ENCODE results near the gene LMCD1. TPM values are rescaled to one million over a fixed set of nuclear protein-coding genes. Genes with fewer than 3 reads are reported as not detected.

LMCD1 gene
- total and polyA plus RNA-seq, 4 experiments from 2014 or later, result 0.53 to 2.2 (median 1.3) TPM

DNA sequence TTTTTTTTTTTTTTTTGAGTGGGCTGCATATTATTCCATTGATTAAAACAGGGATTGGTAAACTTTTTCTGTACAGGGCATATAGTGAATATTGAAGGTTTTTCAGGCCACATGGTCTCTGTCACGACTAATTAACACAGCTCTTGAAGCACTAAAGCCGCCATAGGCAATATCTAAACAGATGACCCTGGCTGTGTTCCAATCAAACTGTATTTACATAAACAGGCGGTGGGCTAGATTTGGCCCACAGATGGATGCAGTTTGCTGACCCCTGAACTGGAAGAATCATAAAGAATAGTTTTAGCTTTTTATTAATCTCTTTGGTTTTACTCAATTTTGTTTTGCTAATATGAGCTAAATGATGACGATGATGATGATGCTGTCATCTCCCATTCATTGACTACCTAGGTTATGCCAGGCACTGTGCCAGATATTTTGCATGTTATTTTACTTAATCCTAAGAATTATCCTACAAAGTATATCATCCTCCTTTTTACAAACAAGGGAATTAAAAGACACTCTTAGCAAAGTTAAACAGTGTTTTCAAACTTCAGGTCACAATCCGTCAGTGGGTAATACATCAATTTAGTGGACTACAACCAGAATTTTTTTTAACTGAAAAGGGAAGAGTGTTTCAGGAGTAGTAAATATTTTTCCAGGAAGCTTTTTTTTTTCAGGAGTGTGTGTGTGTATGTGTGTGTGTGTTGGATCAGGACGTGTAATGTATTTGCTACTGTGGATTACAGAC is 54.3 kb downstream of the LMCD1 start:
- ChIA-PET POLR2A (ENCODE audit: partially characterized antibody) (no interaction called here), CTCF (ENCODE audit: partially characterized antibody) (no interaction called here)
- Mint-ChIP-seq H3K4me3 (no peak overlapping the region), H3K36me3 (no peaks in the 10 kb centered on the region), H3K9me3 (peaks cover 0 to 2% (median 0%) of the 10 kb centered on the region in 8 donors), H3K4me1 (no peaks in the 10 kb centered on the region), H3K27ac (no peak overlapping the region), H3K27me3 (peaks cover 0 to 3% of the 10 kb centered on the region in 2 donors)
- H3K27ac ChIP-seq (ENCODE audit: low read depth, low read length), result no peak overlapping the region
- H3K4me1 ChIP-seq (ENCODE audit: insufficient read depth, low read length), result no peaks in the 10 kb centered on the region
- no peak overlapping the region for H3K4me3 ChIP-seq (ENCODE audit: low read length in 2 of 2)
- DNase-seq, result no peak
- H3K36me3 ChIP-seq (ENCODE audit: insufficient read depth, low read length), result no peaks in the 10 kb centered on the region
- no peaks in the 10 kb centered on the region for H3K27me3 ChIP-seq (ENCODE audit: insufficient read depth, low read length)
- H3K9me3 ChIP-seq (ENCODE audit: control insufficient read depth in 1 of 2, low read length in 2 of 2), result no peaks in the 10 kb centered on the region
- intact Hi-C loops (cut with micrococcal nuclease), result no loop called here

DNA sequence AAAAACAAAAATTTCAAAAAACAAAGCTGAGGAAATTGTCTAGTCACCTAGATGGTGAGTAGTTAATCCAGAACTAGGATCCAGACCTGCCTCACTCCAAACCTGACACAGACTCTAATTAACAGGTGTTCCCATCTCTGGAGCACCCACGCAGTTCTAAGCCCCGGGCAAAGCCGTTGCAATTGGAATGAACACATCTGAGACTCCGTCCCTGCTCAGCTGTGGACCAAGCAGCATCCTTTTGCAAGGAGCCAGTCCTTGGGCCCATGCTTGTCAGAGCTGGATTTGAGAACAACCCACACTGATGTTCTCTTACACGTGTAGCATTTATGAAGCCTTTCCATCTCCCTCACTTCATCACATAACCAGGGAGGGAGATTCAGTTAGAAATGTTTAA is 54.8 kb downstream of the LMCD1 start:
- intact Hi-C loops (cut with micrococcal nuclease), result no loop called here

DNA sequence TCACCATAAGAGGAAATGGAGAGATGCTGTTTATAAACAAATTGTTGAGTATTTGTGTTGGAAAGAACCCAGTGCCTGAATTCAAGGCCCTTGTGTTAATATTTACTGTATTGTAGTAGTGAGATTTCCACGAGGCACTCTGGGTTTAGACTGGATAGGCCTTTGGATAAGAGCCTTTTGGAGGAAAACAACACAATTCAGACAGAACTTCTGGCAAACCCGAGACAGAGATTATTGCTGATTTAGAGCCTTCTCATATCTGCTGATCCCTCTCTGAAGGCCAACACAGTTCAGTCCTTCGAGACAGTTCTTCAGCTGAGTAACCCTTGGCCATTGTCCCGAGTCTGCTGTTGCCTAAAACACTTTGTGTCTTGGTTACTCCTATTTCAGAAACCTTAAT is 55.7 kb downstream of the LMCD1 start:
- intact Hi-C loops (cut with micrococcal nuclease), result no loop called here

More for the DNA sequence above, 54.8 kb downstream of the LMCD1 start:
- CTCF ChIA-PET (ENCODE audit: partially characterized antibody), result no interaction called here
- Histone ChIP-seq H3K4me3 (ENCODE audit: low read length in 2 of 2) (no peak overlapping the region), H3K36me3 (ENCODE audit: insufficient read depth, low read length) (no peaks in the 10 kb centered on the region), H3K27me3 (ENCODE audit: insufficient read depth, low read length) (no peaks in the 10 kb centered on the region), H3K9me3 (ENCODE audit: control insufficient read depth in 1 of 2, low read length in 2 of 2) (no peaks in the 10 kb centered on the region), H3K4me1 (ENCODE audit: insufficient read depth, low read length) (no peaks in the 10 kb centered on the region), H3K27ac (ENCODE audit: low read depth, low read length) (no peak overlapping the region)
- no peak for DNase-seq
- no peaks in the 10 kb centered on the region for H3K36me3 Mint-ChIP-seq
- POLR2A ChIA-PET (ENCODE audit: partially characterized antibody), result no interaction called here
- no peaks in the 10 kb centered on the region for H3K4me1 Mint-ChIP-seq
- no peak overlapping the region for H3K27ac Mint-ChIP-seq
- H3K4me3 Mint-ChIP-seq, result no peak overlapping the region
- peaks cover 0 to 3% of the 10 kb centered on the region in 2 donors for H3K27me3 Mint-ChIP-seq
- peaks cover 0 to 2% (median 0%) of the 10 kb centered on the region in 8 donors for H3K9me3 Mint-ChIP-seq

DNA sequence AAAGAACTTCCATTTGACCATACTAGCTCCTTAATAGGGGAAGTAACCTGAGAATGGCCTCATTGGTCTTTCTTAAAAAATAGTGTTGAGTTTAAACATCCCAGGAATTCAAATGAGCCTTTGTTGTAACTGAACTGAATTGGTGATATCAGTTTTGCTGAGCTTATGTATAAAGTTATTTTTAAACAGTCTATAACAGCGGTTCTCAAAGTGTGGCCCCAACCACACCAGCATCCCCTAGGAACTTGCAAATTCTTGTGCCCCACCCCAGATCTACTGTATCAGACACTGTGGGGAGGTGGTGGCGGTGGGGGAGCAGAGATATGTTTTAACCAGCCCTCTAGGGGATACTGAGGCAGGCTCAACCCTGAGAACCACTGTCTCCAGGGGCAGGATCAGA is 57.0 kb downstream of the LMCD1 start:
- Histone ChIP-seq H3K4me1 (ENCODE audit: insufficient read depth, low read length) (no peaks in the 10 kb centered on the region), H3K27ac (ENCODE audit: low read depth, low read length) (no peak overlapping the region), H3K36me3 (ENCODE audit: insufficient read depth, low read length) (no peaks in the 10 kb centered on the region), H3K4me3 (ENCODE audit: low read length in 2 of 2) (no peak overlapping the region), H3K9me3 (ENCODE audit: control insufficient read depth in 1 of 2, low read length in 2 of 2) (no peaks in the 10 kb centered on the region), H3K27me3 (ENCODE audit: insufficient read depth, low read length) (no peaks in the 10 kb centered on the region)
- intact Hi-C loops (cut with micrococcal nuclease), result no loop called here
- peaks cover 0 to 3% of the 10 kb centered on the region in 2 donors for H3K27me3 Mint-ChIP-seq
- peaks cover 0 to 2% (median 0%) of the 10 kb centered on the region in 8 donors for H3K9me3 Mint-ChIP-seq
- DNase-seq, result no peak
- ChIA-PET CTCF (ENCODE audit: partially characterized antibody) (no interaction called here), POLR2A (ENCODE audit: partially characterized antibody) (no interaction called here)
- no peak overlapping the region for H3K4me3 Mint-ChIP-seq
- no peaks in the 10 kb centered on the region for H3K4me1 Mint-ChIP-seq
- no peak overlapping the region for H3K27ac Mint-ChIP-seq
- H3K36me3 Mint-ChIP-seq, result no peaks in the 10 kb centered on the region

More for the DNA sequence above, 55.7 kb downstream of the LMCD1 start:
- no peaks in the 10 kb centered on the region for H3K27me3 ChIP-seq (ENCODE audit: insufficient read depth, low read length)
- ChIA-PET CTCF (ENCODE audit: partially characterized antibody) (no interaction called here), POLR2A (ENCODE audit: partially characterized antibody) (no interaction called here)
- H3K4me3 ChIP-seq (ENCODE audit: low read length in 2 of 2), result no peak overlapping the region
- Mint-ChIP-seq H3K36me3 (no peaks in the 10 kb centered on the region), H3K9me3 (peaks cover 0 to 2% (median 0%) of the 10 kb centered on the region in 8 donors), H3K27ac (no peak overlapping the region), H3K4me3 (no peak overlapping the region), H3K27me3 (peaks cover 0 to 3% of the 10 kb centered on the region in 2 donors), H3K4me1 (no peaks in the 10 kb centered on the region)
- no peak for DNase-seq
- H3K4me1 ChIP-seq (ENCODE audit: insufficient read depth, low read length), result no peaks in the 10 kb centered on the region
- no peaks in the 10 kb centered on the region for H3K36me3 ChIP-seq (ENCODE audit: insufficient read depth, low read length)
- no peak overlapping the region for H3K27ac ChIP-seq (ENCODE audit: low read depth, low read length)
- no peaks in the 10 kb centered on the region for H3K9me3 ChIP-seq (ENCODE audit: control insufficient read depth in 1 of 2, low read length in 2 of 2)

DNA sequence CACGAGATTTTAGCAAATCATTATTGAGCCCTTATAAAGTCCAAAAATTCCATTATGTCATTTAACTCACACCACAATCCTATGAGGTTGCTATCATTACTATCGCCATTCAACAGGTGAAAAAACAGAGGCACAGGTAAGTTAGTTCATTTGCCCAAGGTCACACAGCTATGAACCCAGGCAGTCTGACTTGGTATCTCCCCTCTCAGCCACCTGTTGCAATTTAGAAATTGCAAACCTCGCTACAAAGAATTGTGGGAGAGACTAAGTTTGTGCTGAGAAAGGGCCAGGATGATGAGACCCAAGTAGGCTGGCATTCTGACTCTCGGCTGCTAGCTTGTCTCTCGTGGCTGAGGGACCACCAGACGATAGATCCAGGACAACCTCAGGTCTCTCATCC is 57.7 kb downstream of the LMCD1 start:
- CTCF ChIA-PET (ENCODE audit: partially characterized antibody), result no interaction called here
- H3K36me3 Mint-ChIP-seq, result no peaks in the 10 kb centered on the region
- Histone ChIP-seq H3K9me3 (ENCODE audit: control insufficient read depth in 1 of 2, low read length in 2 of 2) (no peaks in the 10 kb centered on the region), H3K36me3 (ENCODE audit: insufficient read depth, low read length) (no peaks in the 10 kb centered on the region), H3K4me3 (ENCODE audit: low read length in 2 of 2) (no peak overlapping the region), H3K27me3 (ENCODE audit: insufficient read depth, low read length) (no peaks in the 10 kb centered on the region), H3K4me1 (ENCODE audit: insufficient read depth, low read length) (no peaks in the 10 kb centered on the region), H3K27ac (ENCODE audit: low read depth, low read length) (no peak overlapping the region)
- H3K4me1 Mint-ChIP-seq, result no peaks in the 10 kb centered on the region
- H3K4me3 Mint-ChIP-seq, result no peak overlapping the region
- peaks cover 0 to 3% of the 10 kb centered on the region in 2 donors for H3K27me3 Mint-ChIP-seq
- DNase-seq, result no peak
- POLR2A ChIA-PET (ENCODE audit: partially characterized antibody), result no interaction called here
- H3K9me3 Mint-ChIP-seq, result peaks cover 0 to 2% (median 0%) of the 10 kb centered on the region in 8 donors
- no peak overlapping the region for H3K27ac Mint-ChIP-seq
- intact Hi-C loops (cut with micrococcal nuclease), result no loop called here

DNA sequence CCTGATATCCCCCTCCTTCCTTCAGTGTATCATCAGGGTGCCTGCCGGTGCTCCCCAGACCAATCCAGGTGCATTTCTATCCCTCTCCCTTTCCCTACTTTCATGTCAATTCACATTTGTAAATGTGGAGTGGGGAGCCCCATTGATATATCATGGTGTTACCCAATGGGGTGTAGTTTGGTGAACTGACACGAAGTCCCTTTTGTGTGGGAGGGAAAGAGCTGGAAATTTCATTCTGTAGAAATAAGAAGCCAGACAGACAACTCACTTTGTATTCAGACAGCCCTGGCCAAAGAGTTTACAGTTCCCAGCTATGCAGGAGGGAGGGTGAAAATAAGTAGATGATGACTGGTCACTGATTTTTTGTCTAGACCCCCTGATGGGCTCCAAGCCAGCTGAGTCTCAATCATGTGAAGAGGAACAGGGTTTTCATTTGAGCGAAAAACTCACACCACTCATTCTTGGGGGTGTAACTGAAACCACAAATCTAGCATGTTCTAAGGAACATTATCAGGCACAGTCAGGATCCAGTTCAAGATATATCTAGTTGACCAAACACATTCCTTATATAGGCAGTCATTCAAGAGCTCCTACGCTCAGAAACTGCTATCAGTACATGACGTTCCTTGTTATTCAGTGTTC is 58.9 kb downstream of the LMCD1 start:
- Mint-ChIP-seq H3K27me3 (peaks cover 0 to 3% of the 10 kb centered on the region in 2 donors), H3K4me1 (no peaks in the 10 kb centered on the region), H3K4me3 (no peak overlapping the region), H3K9me3 (peaks cover 0 to 2% (median 0%) of the 10 kb centered on the region in 8 donors), H3K36me3 (no peaks in the 10 kb centered on the region), H3K27ac (no peak overlapping the region)
- CTCF ChIA-PET (ENCODE audit: partially characterized antibody), result no interaction called here
- no peaks in the 10 kb centered on the region for H3K9me3 ChIP-seq (ENCODE audit: control insufficient read depth in 1 of 2, low read length in 2 of 2)
- no peaks in the 10 kb centered on the region for H3K27me3 ChIP-seq (ENCODE audit: insufficient read depth, low read length)
- intact Hi-C loops (cut with micrococcal nuclease), result no loop called here
- H3K4me3 ChIP-seq (ENCODE audit: low read length in 2 of 2), result no peak overlapping the region
- POLR2A ChIA-PET (ENCODE audit: partially characterized antibody), result no interaction called here
- H3K27ac ChIP-seq (ENCODE audit: low read depth, low read length), result no peak overlapping the region
- no peak for DNase-seq
- no peaks in the 10 kb centered on the region for H3K4me1 ChIP-seq (ENCODE audit: insufficient read depth, low read length)
- H3K36me3 ChIP-seq (ENCODE audit: insufficient read depth, low read length), result no peaks in the 10 kb centered on the region

DNA sequence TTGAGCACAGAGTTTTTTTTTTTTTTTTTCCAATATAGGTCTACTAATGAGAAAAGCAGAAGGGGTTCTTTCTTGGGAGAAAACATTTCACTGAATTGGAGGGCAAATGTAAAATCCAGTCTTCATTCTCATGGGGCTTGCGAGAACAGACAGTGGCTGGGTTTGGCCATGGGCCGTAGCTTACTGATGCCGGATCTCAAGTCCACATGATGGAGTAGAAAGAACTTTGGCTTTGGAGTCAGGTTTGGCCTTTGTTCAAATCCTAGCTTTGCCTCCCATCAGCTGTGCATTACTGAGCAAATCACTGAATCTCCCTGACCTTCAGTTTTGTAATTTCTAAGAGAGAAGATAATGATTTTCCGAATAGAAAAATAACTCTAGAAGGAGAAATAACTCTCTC is 59.7 kb downstream of the LMCD1 start:
- Mint-ChIP-seq H3K27me3 (peaks cover 0 to 3% of the 10 kb centered on the region in 2 donors), H3K4me1 (no peaks in the 10 kb centered on the region), H3K4me3 (no peak overlapping the region), H3K9me3 (peaks cover 0 to 2% (median 0%) of the 10 kb centered on the region in 8 donors), H3K27ac (no peak overlapping the region), H3K36me3 (no peaks in the 10 kb centered on the region)
- Histone ChIP-seq H3K27me3 (ENCODE audit: insufficient read depth, low read length) (no peaks in the 10 kb centered on the region), H3K4me3 (ENCODE audit: low read length in 2 of 2) (no peak overlapping the region), H3K4me1 (ENCODE audit: insufficient read depth, low read length) (no peaks in the 10 kb centered on the region), H3K9me3 (ENCODE audit: control insufficient read depth in 1 of 2, low read length in 2 of 2) (no peaks in the 10 kb centered on the region), H3K27ac (ENCODE audit: low read depth, low read length) (no peak overlapping the region), H3K36me3 (ENCODE audit: insufficient read depth, low read length) (no peaks in the 10 kb centered on the region)
- no peak for DNase-seq
- ChIA-PET CTCF (ENCODE audit: partially characterized antibody) (interaction anchor here (1.1 kb wide), 1 partner anchor 61 kb away, joined by 3 read pairs; no protein-coding TSS in a partner anchor), POLR2A (ENCODE audit: partially characterized antibody) (no interaction called here)
- intact Hi-C loops (cut with micrococcal nuclease), result no loop called here

Measured in CD4-positive, alpha-beta memory T cell (primary cell).